Subcutaneous adipose tissue (tissue), 4 donors: Measurements from ENCODE around the gene MSI2. TPM values are rescaled to one million over a fixed set of nuclear protein-coding genes. Genes with fewer than 3 reads are reported as not detected.

Experiments used
- total RNA-seq, 4 donors: library from RNA; depleted of rRNA; stranded (reverse); fragments of >200 nt; gene quantifications; one replicate each; pipeline ENCODE4 v1.1.0, GENCODE V29; 2016
- TF ChIP-seq, protein P1 (sequence below): fragments of 450-650 bp; IDR thresholded peaks from one replicate; pipeline ENCODE4 v1.5.1; 2016; ENCODE audit warnings: low read depth, mild to moderate bottlenecking, control low read depth, antibody characterized with exemption, moderate library complexity

Gene MSI2
- total RNA-seq, 4 donors from 2014 or later, result 9.5 to 12.9 (median 10.9) TPM

DNA sequence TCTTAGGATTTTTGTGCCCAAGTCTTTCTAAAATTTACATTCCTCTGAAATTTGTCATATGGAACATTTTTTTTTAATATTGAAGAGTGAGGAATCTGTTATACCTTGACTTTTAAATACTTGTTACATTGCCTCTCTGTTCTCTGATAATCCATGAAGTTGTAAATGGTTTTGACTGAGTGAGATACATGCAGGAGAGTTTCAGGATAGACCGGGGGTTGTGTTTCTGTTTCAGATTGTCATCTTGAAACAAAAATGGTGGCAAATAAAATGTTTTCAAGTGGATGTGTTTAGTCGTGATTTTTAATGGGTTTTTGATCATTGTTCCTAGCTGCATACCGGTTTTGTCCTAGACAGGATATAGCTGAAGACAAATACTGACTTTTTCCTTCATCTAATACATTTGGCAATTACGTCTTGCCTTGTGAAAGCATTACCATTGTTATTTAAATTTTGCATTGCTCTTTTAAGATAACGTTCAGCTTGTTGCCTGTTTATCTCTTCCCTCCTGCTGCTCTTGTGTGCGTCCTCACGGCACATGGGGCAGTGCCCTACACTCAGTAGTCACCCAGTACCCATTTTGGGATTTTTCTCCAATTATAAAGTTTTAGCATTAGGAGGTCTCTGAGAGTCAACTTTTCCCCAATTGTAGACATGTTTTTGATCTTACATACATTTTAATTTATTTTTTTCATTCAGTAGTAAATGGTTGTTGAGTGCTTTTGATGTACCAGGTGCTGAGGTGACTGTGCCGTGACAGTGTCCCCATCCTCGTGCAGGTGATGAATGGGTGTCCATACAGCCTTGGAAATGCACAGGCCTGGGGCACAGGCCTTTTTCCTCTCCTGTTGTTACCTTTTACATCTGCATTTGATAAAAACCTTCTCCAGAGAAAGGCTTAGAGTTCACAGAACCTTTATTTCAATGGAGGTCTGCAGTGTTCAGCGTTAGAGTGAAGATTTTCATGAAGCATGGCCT, 169.9 kb downstream of the MSI2 start:
- TF ChIP-seq, protein P1, sequence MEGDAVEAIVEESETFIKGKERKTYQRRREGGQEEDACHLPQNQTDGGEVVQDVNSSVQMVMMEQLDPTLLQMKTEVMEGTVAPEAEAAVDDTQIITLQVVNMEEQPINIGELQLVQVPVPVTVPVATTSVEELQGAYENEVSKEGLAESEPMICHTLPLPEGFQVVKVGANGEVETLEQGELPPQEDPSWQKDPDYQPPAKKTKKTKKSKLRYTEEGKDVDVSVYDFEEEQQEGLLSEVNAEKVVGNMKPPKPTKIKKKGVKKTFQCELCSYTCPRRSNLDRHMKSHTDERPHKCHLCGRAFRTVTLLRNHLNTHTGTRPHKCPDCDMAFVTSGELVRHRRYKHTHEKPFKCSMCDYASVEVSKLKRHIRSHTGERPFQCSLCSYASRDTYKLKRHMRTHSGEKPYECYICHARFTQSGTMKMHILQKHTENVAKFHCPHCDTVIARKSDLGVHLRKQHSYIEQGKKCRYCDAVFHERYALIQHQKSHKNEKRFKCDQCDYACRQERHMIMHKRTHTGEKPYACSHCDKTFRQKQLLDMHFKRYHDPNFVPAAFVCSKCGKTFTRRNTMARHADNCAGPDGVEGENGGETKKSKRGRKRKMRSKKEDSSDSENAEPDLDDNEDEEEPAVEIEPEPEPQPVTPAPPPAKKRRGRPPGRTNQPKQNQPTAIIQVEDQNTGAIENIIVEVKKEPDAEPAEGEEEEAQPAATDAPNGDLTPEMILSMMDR, result no peak

DNA sequence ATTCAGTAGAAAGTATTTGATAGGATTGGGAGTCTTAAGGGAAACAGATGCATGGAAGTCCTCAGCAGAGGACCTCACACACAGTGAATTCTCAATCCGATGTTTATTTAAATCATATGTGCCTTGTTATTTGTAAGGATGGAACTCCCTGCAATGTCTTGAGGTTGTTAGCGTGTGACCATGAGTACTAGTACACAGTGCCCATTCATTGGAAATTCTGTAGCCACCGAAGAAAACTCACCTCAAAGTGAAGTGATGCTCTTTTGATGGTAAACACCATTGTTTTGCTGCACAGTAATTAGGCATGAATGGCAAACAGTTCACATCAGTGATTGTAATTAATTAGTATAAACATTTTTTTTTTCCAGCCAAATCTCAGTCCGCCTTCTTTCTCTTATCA, 173.6 kb downstream of the MSI2 start:
- TF ChIP-seq, protein P1, result no peak

DNA sequence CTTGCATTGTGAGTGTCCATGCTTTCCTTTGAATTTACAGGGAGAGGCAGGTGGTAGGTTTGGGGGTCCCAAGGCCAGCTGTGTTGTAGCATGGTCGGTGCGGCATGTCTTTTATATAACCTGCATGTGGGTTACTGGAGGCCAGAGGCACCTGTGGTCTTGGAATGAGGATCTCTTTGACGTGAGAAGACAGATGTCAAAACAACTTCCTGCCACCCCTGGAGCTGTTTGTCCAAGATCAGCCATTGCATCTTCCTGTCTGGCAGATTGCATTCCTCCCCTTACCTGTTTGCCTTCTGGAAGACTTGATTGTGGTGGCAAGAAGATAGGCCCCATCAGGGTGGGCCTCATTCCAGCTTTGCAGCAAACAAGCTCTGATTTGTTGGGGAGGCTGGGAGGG, 175.1 kb downstream of the MSI2 start:
- TF ChIP-seq, protein P1, result no peak

DNA sequence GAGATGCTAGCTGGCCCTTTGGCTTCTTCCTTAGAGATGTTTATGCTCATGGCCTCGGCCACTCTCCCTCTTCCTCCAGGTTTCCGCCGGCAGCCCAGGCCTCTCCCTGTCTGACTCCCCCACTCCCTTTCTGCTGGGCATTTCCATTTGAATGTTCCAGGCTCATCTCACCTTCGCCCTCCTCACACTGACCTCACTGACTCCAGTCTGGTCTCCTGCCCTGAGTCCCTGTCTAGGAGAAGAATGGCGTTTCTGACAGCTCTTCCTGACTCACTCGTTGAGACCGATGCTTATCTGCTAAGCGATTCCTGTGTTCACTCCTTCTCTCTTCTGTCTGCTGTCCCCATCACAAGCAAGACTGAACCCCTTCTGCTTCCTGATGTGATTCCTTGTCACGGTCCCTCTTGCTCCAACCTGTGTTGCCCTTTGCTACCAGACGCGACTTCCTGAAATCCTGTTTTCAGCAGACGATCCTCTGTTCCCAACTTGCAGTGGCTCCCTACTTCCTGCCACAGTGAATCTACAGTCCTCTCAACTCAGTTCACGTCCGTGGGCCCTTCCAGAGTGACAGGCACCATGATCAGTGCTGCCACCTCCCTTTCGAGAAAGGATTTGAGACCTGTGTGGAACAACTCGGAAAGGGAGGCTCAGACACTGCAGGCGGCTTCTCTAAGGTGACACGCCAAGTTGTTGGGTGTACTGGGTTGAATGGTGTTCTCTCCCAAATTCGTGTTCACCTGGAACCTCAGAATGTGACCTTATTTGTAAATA, 176.4 kb downstream of the MSI2 start:
- TF ChIP-seq, protein P1, result no peak

DNA sequence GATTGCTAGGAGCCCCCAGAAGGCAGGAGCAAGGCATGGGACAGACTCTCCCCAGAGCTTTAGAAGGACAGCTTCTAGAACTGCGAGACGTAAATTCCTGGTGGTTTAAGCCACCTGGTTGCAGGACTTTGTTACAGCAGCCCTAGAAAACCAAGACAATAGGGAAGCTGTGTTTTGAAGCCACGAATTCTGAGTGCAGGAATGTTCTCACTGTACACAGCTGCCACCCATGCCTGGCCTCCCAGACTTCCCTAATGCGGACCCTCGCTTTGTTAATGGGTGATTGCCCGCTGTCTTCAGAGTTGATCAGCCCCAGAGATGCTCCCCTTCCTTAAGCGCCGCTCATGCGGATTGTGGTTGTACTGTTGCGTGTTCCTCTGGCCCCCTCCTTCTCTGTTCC, 177.1 kb downstream of the MSI2 start:
- TF ChIP-seq, protein P1, result no peak

DNA sequence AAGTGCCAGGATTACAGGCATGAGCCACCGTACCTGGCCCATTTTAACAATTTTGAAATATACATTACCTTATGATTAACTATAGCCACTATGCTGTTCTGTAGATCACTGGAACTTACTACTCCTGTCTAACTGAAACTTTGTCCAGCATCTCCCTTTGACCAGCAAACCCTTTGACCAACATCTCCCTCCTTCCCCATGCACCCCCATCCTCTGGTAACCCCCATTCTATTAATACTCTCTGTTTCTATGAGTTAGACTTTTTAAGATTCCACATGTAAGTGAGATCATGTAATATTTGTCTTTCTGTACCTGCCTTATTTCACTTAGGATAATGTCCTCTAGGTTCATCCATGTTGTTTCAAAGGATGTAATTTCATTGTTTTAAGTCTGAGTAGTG, 178.0 kb downstream of the MSI2 start:
- TF ChIP-seq, protein P1, result no peak

DNA sequence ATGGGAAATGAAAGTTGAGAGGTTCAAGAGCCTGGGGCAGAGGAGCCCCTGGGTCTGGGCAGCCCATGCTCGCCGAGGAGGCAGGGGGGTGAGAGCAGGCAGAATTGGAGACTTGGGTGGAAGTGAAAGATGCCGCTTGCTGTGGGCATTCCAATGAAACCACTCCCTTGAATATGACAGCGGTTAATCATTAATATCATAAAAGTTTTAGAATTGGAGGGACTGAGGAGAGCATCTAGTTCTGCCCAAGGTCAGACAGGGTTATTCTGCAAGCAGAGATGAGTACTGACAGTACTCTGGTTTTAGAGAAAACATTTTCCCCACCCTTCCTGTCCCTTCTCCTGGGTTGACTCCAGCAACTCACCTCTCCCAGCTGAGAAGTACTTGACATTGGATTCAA, 180.2 kb downstream of the MSI2 start:
- TF ChIP-seq, protein P1, result no peak
